HG03064 (cell line): ENCODE data around the gene MYBPC2.
"Not testable (repeated sequence)": the region's sequence is repeated elsewhere in the genome, so short reads cannot be mapped to it uniquely, and the experiment has no call there.

Experiments
- ATAC-seq: cut with Tn5 transposase; IDR thresholded peaks from one replicate; pipeline ENCODE4 v1.9.1; 2021; ENCODE audit warnings: low read depth; ENCODE audit not compliant: unreplicated experiment

Gene MYBPC2

GRCh38 chr19:50432221-50433028 is at the start of gene MYBPC2:
TSS of gene MYBPC2 (plus strand) at chr19:50432892. CDS start at chr19:50432954, 62 bp downstream.
- ATAC-seq: no peak

- no peak for ATAC-seq
Observed at GRCh38 chr19:50383001-50383851, 49.5 kb upstream of the MYBPC2 start.

GRCh38 chr19:50383852-50384684 is 48.6 kb upstream of the MYBPC2 start, which contains the start of gene POLD1:
TSS of gene POLD1 (plus strand) at chr19:50384347. CDS start at chr19:50398852, 14,505 bp downstream.
- peak; percentile 72 for ATAC-seq

GRCh38 chr19:50384685-50385535 is 47.8 kb upstream of the MYBPC2 start:
- ATAC-seq: no peak

GRCh38 chr19:50387176-50387867 is 45.4 kb upstream of the MYBPC2 start:
- ATAC-seq: no peak

GRCh38 chr19:50387868-50388245 is 44.8 kb upstream of the MYBPC2 start:
- no peak for ATAC-seq

- ATAC-seq: not testable (repeated sequence)
Observed at GRCh38 chr19:50390295-50390694, 42.4 kb upstream of the MYBPC2 start.

GRCh38 chr19:50390952-50391351 is 41.7 kb upstream of the MYBPC2 start:
- not testable (repeated sequence) for ATAC-seq

GRCh38 chr19:50392759-50393158 is 39.9 kb upstream of the MYBPC2 start:
- no peak for ATAC-seq

GRCh38 chr19:50393589-50393988 is 39.1 kb upstream of the MYBPC2 start:
- ATAC-seq: no peak

- no peak for ATAC-seq
Observed at GRCh38 chr19:50394017-50394416, 38.7 kb upstream of the MYBPC2 start.

- no peak for ATAC-seq
Observed at GRCh38 chr19:50398675-50399367, 33.9 kb upstream of the MYBPC2 start.

- no peak for ATAC-seq
Observed at GRCh38 chr19:50399368-50399745, 33.3 kb upstream of the MYBPC2 start.

- no peak for ATAC-seq
Observed at GRCh38 chr19:50401605-50402450, 30.9 kb upstream of the MYBPC2 start.

- no peak for ATAC-seq
Observed at GRCh38 chr19:50402544-50403301, 30.0 kb upstream of the MYBPC2 start.

- ATAC-seq: no peak
Observed at GRCh38 chr19:50406156-50406820, 26.4 kb upstream of the MYBPC2 start.
